ENCODE measurements around the gene MSH5. TPM values are rescaled to one million over a fixed set of nuclear protein-coding genes. Genes with fewer than 3 reads are reported as not detected.

The MSH5 gene
- total and polyA plus RNA-seq, 9 of the 15 experiments (the other 6 are each of a cell fraction or from before 2014, with no cell fraction given): 12.5 to 104 (median 46.6) TPM

- Histone ChIP-seq H3K4me3 (no peak overlapping the region), H2AFZ (ENCODE audit: low read depth, low read length) (no peak overlapping the region), H3K27me3 (ENCODE audit: control insufficient read depth in 2 of 2, insufficient read depth in 2 of 2, low read length in 2 of 2) (no peaks in the 10 kb centered on the region), H3K4me1 (replicated peaks in 1 of 2; ENCODE audit: control insufficient read depth in 2 of 2, insufficient read depth in 2 of 2, low read length in 2 of 2) (peaks cover 43 to 86% of the 10 kb centered on the region in 2 experiments), H3K4me2 (ENCODE audit: insufficient read depth, low read length) (peak overlapping the region; percentile 56), H3K27ac (ENCODE audit: extremely low read depth, low read depth, low read length) (peak overlapping the region; percentile 87), H4K20me1 (replicated peaks; ENCODE audit: control insufficient read depth, insufficient read depth, low read length) (no peaks in the 10 kb centered on the region), H3K9me1 (ENCODE audit: control insufficient read depth, insufficient read depth, low read length) (peaks cover 6% of the 10 kb centered on the region), H3K36me3 (ENCODE audit: control insufficient read depth, insufficient read depth, low read length) (peaks cover 53% of the 10 kb centered on the region; the same call in 2 of the 3 replicates), H3K79me2 (ENCODE audit: control insufficient read depth, insufficient read depth, low read length) (no peaks in the 10 kb centered on the region), H3K9ac (ENCODE audit: insufficient read depth in 1 of 2, low read depth in 2 of 2, low read length in 2 of 2) (peak overlapping the region; percentile 64 to 88; a peak in 3 of 4 replicates), H3K9me3 (replicated peaks; ENCODE audit: control insufficient read depth, insufficient read depth, low read depth, low read length) (no peaks in the 10 kb centered on the region)
- BruUV-seq (replicated peaks): no TSS peak
- POLR2A ChIA-PET: interaction anchor here (0.6 to 8.8 kb wide), 29 partner anchors 9 to 1080 kb away, joined by 3 to 47 read pairs (median 5); partner anchors contain the start of genes ABHD16A, BAG6, DDAH2 and GPANK1
- 47% methylated on average over 5 of the region's 5 CpGs for WGBS (ENCODE audit: insufficient coverage, low coverage, missing lambda C conversion rate)
- ATAC-seq (peak; percentile 1), FAIRE-seq (no peak), DNase-seq (ENCODE audit: extremely low read depth in 1 of 4, low spot score in 3 of 4) (peak in 1 of 4 experiments; percentile 64)
- intact Hi-C loops (cut with micrococcal nuclease) (loop anchor here (2.0 to 10.0 kb wide), 2 partner anchors 17 to 233 kb away; partner anchors contain the start of genes ATP6V1G2, DDX39B, NFKBIL1 and VARS1), in situ Hi-C loops (cut with MboI) (no loop called here)
- CTCF ChIA-PET (ENCODE audit: low intra/inter-chr PET ratio): interaction anchor here (0.7 to 1.1 kb wide), 2 partner anchors 52 to 231 kb away, joined by 3 to 4 read pairs; partner anchors contain the start of gene ATP6V1G2
- TF ChIP-seq FOXA3 (CRISPR knock-in tag; conservative IDR thresholded peaks at IDR 0.05 in 1 of 2, IDR thresholded peaks at IDR 0.05 in 1 of 2) (0 out of 4 replicates have a peak, but pooled peaks of 1 of the 2 experiments have one; percentile 58), PCBP1 (IDR thresholded peaks at IDR 0.05; ENCODE audit: low read depth, low read length, poor library complexity, severe bottlenecking) (no peak), ZNF175 (CRISPR knock-in tag; IDR thresholded peaks at IDR 0.05; ENCODE audit: low read depth) (peak; percentile 71), TCF15 (CRISPR knock-in tag; IDR thresholded peaks at IDR 0.05) (peak; percentile 68; the same call in 1 of the 2 replicates), SIN3A (IDR thresholded peaks at IDR 0.05; ENCODE audit: borderline replicate concordance in 2 of 2, control insufficient read depth in 1 of 2, low read depth in 2 of 2, low read length in 2 of 2) (no peak; a peak in 1 of 4 replicates), FOXK1 (CRISPR knock-in tag; IDR thresholded peaks at IDR 0.05; ENCODE audit: borderline replicate concordance) (no peak), ETV5 (CRISPR knock-in tag; IDR thresholded peaks at IDR 0.05; ENCODE audit: low read depth) (no peak), ZNF766 (CRISPR knock-in tag; conservative IDR thresholded peaks at IDR 0.05) (peak; percentile 9; the same call in 1 of the 2 replicates), ETS2 (tag; IDR thresholded peaks at IDR 0.05; ENCODE audit: borderline replicate concordance, poor library complexity, severe bottlenecking) (no peak), ZNF584 (CRISPR knock-in tag; IDR thresholded peaks at IDR 0.05; ENCODE audit: low read depth) (0 out of 2 replicates have a peak, but pooled peaks have one; percentile 6), SNRNP70 (optimal IDR thresholded peaks at IDR 0.05; ENCODE audit: low read depth, low read length) (peak; percentile 2)
- TF ChIP-seq, protein P1, sequence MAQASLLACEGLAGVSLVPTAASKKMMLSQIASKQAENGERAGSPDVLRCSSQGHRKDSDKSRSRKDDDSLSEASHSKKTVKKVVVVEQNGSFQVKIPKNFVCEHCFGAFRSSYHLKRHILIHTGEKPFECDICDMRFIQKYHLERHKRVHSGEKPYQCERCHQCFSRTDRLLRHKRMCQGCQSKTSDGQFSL (CRISPR knock-in tag; IDR thresholded peaks at IDR 0.05): peak; percentile 94
- TF ChIP-seq, protein P1 (tag; IDR thresholded peaks at IDR 0.05): no peak; a peak in 1 of 4 replicates
- TF ChIP-seq, protein P2, sequence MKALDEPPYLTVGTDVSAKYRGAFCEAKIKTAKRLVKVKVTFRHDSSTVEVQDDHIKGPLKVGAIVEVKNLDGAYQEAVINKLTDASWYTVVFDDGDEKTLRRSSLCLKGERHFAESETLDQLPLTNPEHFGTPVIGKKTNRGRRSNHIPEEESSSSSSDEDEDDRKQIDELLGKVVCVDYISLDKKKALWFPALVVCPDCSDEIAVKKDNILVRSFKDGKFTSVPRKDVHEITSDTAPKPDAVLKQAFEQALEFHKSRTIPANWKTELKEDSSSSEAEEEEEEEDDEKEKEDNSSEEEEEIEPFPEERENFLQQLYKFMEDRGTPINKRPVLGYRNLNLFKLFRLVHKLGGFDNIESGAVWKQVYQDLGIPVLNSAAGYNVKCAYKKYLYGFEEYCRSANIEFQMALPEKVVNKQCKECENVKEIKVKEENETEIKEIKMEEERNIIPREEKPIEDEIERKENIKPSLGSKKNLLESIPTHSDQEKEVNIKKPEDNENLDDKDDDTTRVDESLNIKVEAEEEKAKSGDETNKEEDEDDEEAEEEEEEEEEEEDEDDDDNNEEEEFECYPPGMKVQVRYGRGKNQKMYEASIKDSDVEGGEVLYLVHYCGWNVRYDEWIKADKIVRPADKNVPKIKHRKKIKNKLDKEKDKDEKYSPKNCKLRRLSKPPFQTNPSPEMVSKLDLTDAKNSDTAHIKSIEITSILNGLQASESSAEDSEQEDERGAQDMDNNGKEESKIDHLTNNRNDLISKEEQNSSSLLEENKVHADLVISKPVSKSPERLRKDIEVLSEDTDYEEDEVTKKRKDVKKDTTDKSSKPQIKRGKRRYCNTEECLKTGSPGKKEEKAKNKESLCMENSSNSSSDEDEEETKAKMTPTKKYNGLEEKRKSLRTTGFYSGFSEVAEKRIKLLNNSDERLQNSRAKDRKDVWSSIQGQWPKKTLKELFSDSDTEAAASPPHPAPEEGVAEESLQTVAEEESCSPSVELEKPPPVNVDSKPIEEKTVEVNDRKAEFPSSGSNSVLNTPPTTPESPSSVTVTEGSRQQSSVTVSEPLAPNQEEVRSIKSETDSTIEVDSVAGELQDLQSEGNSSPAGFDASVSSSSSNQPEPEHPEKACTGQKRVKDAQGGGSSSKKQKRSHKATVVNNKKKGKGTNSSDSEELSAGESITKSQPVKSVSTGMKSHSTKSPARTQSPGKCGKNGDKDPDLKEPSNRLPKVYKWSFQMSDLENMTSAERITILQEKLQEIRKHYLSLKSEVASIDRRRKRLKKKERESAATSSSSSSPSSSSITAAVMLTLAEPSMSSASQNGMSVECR (CRISPR knock-in tag; IDR thresholded peaks at IDR 0.05): 0 out of 2 replicates have a peak, but pooled peaks have one; percentile 21
Observed at GRCh38 chr6:31777667-31778050, 37.9 kb downstream of the MSH5 start.
